Measurements from ENCODE around the gene CDC27.

DNA sequence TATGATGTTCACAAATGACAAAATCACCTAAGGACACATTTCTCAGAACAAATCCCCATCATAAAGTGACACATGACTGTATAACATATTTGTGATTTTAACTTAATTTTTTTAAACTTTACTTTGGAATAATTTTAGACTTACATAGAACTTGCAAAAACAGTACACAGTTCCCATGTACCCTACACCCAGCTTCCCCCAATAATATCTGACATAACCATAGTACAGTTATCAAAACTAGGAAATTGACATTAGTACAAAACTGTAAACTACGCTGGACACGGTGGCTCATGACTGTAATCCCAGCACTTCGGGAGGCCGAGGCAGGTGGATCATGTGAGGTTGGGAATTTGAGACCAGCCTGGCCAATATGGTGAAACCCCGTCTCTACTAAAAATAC lies 24.8 kb downstream of the CDC27 start:
- TF ChIP-seq, protein P1, sequence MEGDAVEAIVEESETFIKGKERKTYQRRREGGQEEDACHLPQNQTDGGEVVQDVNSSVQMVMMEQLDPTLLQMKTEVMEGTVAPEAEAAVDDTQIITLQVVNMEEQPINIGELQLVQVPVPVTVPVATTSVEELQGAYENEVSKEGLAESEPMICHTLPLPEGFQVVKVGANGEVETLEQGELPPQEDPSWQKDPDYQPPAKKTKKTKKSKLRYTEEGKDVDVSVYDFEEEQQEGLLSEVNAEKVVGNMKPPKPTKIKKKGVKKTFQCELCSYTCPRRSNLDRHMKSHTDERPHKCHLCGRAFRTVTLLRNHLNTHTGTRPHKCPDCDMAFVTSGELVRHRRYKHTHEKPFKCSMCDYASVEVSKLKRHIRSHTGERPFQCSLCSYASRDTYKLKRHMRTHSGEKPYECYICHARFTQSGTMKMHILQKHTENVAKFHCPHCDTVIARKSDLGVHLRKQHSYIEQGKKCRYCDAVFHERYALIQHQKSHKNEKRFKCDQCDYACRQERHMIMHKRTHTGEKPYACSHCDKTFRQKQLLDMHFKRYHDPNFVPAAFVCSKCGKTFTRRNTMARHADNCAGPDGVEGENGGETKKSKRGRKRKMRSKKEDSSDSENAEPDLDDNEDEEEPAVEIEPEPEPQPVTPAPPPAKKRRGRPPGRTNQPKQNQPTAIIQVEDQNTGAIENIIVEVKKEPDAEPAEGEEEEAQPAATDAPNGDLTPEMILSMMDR (IDR thresholded peaks at IDR 0.05) = no peak
- no peak for TF ChIP-seq POLR2A (IDR thresholded peaks at IDR 0.05)
